GM18519 (cell line): ENCODE measurements around the gene BAK1.
"Not testable (repeated sequence)": the region's sequence is repeated elsewhere in the genome, so short reads cannot be mapped to it uniquely, and the experiment has no call there.

Experiments
- ATAC-seq: cut with Tn5 transposase; IDR thresholded peaks from one replicate; pipeline ENCODE4 v1.9.1; 2021; ENCODE audit warnings: mild to moderate bottlenecking, moderate library complexity; ENCODE audit not compliant: unreplicated experiment, low FRiP score

The BAK1 gene

GRCh38 chr6:33558801-33559200 lies 21.3 kb downstream of the BAK1 start:
- no peak for ATAC-seq

GRCh38 chr6:33557376-33557775 lies 22.7 kb downstream of the BAK1 start:
- ATAC-seq = no peak

- not testable (repeated sequence) for ATAC-seq
These were observed 27.2 kb downstream of the BAK1 start for GRCh38 chr6:33552883-33553282.

GRCh38 chr6:33552252-33552651 lies 27.8 kb downstream of the BAK1 start:
- no peak for ATAC-seq

- ATAC-seq = no peak
These were observed 28.5 kb downstream of the BAK1 start for GRCh38 chr6:33551538-33551937.

GRCh38 chr6:33549896-33550295 lies 30.2 kb downstream of the BAK1 start:
- no peak for ATAC-seq

GRCh38 chr6:33549196-33549595 lies 30.9 kb downstream of the BAK1 start:
- no peak for ATAC-seq

GRCh38 chr6:33547499-33547898 lies 32.6 kb downstream of the BAK1 start:
- no peak for ATAC-seq

- ATAC-seq = no peak
These were observed 33.3 kb downstream of the BAK1 start for GRCh38 chr6:33546766-33547165.

GRCh38 chr6:33545292-33545691 lies 34.8 kb downstream of the BAK1 start:
- ATAC-seq = not testable (repeated sequence)

- no peak for ATAC-seq
These were observed 37.0 kb downstream of the BAK1 start for GRCh38 chr6:33543116-33543515.

GRCh38 chr6:33540768-33541167 lies 39.3 kb downstream of the BAK1 start:
- no peak for ATAC-seq

- ATAC-seq = no peak
These were observed 45.4 kb downstream of the BAK1 start for GRCh38 chr6:33534702-33535101.

GRCh38 chr6:33533163-33533869 lies 46.8 kb downstream of the BAK1 start:
- not testable (repeated sequence) for ATAC-seq

- ATAC-seq = not testable (repeated sequence)
These were observed 47.6 kb downstream of the BAK1 start for GRCh38 chr6:33532431-33532830.

- not testable (repeated sequence) for ATAC-seq
These were observed 49.5 kb downstream of the BAK1 start for GRCh38 chr6:33530617-33531016.
